HG02884 (cell line): Measurements from ENCODE around the gene RASIP1.

Experiments
- ATAC-seq: cut with Tn5 transposase; IDR thresholded peaks from one replicate; pipeline ENCODE4 v1.9.1; 2021; ENCODE audit warnings: mild to moderate bottlenecking, moderate library complexity; ENCODE audit not compliant: unreplicated experiment

The RASIP1 gene

GRCh38 chr19:48676487-48676886 lies 63.9 kb downstream of the RASIP1 start:
- no peak for ATAC-seq

GRCh38 chr19:48674921-48675824 lies 65.2 kb downstream of the RASIP1 start:
- ATAC-seq = no peak

GRCh38 chr19:48674216-48674809 lies 66.1 kb downstream of the RASIP1 start:
- ATAC-seq = no peak

DNA sequence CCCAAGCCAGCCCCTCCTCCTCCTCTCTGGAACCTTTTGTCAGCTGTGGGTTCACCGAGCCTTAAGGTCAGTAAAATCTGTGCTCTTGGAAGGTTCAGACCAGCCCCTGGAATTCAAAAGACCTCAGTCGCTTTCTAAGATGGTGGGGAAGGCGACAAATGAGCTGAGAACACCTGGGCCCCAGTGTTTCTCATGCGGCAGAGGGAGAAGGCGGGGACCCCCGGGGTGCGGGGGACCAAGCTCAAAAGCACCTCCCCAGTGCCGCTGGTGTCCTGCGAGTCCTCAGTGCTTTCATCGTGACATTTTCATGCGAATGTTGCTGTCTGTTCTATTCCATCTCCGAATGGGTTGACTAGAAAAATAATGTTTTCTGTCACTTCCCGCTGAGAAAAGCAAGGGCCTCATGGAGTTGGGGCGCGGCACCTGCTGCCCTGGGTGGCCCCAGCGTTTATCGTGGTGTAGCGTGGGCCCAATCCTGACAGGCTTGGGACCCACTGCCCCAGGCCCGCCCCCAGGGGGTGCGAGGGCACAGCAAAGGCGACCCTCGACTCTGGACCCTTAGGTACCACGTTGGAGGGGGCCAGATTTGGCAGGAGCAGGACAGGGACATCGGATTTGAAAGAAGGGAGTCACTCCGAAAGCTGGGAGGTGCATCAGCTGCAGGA lies 66.8 kb downstream of the RASIP1 start:
- no peak for ATAC-seq

DNA sequence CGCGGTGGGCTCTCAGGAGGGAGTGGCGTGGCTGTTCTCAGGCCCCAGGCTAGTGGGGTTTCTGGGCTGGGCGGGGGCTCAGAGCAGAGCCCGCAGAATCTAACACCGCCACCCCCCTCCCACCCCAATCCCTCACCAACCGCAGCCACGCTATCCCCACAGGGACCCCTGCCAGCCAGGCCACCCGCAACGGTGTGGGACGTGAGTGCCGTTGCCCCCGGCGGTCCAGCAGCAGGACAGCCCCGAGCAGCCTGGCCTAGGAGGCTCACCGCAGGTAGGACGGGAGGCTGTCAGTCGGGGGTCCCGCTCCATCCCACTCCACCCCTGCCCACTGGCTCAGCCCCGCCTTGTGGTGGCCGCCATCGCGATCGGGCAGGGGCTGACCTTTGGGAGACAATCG lies 67.4 kb downstream of the RASIP1 start, which contains the start of gene NTN5:
NTN5 (minus strand) TSS at position 24 of the 400 bp plus-strand sequence. CDS start 2,031 bp downstream, outside the sequence.
- no peak for ATAC-seq

DNA sequence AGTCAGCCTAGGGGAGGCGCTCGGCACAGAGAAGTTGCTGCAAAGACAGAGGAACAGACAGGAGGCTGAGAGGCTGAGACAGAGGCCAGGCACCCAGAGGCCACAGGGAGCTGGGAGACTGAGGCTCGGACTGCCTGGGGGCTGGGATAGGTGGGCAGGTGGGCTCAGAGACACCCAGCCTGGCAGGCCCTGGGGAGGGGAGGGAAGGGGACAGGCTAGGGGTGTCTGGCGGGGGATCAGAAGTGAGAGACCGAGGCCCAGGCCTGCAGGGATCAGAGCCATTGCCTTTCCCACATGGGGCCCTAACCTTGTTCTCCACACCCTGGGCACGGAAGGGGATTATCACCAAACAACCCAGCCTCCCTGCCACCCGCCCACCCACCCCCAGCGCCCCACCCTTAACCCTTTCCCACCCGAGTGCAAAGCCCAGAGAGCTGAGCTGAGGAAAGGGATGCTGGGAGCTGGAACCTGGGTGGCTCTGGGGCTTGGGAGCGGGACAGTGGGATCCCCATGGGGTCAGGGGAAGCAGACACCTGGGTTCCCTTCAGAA lies 68.9 kb downstream of the RASIP1 start:
- ATAC-seq = no peak

DNA sequence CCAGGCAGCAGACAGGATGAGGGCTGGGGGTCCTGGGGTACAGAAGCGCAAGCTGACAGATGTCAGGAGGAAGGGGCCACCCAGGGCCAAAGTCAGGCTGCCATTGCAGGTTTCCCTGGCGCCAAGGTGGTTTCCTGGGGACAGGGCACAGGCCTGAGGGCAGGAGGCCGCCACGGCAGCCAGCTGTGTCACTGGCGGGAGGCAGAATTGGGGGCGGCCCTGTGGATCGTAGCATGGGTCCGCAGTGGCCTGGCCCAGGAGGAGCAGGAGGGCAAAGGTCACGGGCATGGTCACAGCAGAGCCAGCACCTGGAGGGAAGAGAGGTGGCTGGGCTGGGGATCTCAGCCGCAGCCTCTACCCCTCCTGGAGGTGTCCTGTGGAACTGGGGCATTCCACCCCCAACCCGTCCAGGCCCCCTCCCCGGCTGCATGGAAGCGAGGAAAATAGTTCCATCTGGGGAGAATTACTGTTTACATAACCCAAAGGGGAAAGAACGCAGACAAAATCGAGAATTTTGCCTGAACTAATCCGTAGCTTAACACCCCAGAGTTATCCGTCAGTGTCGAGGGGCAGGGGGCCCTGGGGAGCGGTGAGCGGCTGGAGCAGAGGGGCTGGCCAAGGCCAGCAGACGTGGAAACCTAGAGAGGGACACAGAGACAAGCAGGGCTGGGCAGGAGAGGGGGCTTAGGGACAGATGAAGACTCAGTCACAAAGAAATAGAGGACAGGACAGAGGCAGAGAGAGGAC lies 69.5 kb downstream of the RASIP1 start:
- ATAC-seq = no peak
